ENCODE data around the gene S100P. TPM values are rescaled to one million over a fixed set of nuclear protein-coding genes. Genes with fewer than 3 reads are reported as not detected.

The S100P gene
- total RNA-seq, 1 donor from 2014 or later = 3.6 TPM

DNA sequence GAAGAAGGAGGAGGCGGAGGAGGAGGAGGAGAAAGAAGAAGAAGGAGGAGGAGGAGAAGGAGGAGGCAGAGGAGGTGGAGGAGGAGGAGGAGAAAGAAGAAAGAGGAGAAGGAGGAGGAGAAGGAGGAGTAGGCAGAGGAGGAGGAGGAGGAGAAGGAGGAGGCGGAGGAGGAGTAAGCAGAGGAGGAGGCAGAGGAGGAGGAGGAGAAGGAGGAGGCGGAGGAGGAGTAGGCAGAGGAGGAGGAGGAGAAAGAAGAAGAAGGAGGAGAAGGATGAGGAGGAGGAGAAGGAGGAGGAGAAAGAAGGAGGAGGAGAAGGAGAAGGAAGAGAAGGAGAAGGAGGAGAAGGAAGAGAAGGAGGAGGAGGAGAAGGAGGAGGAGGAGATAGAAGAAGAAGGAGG, 33.2 kb upstream of the S100P start:
- Histone ChIP-seq H3K27me3 (peaks cover 9% of the 10 kb centered on the region), H3K27ac (no peak overlapping the region), H3K9me3 (no peaks in the 10 kb centered on the region), H3K4me1 (peaks cover 10% of the 10 kb centered on the region), H3K36me3 (no peaks in the 10 kb centered on the region), H3K4me3 (no peak overlapping the region)
- ATAC-seq (no peak), DNase-seq (no peak)
- intact Hi-C loops (cut with DNase I) = no loop called here
- TF ChIP-seq CTCF (IDR thresholded peaks at IDR 0.05) = no peak

DNA sequence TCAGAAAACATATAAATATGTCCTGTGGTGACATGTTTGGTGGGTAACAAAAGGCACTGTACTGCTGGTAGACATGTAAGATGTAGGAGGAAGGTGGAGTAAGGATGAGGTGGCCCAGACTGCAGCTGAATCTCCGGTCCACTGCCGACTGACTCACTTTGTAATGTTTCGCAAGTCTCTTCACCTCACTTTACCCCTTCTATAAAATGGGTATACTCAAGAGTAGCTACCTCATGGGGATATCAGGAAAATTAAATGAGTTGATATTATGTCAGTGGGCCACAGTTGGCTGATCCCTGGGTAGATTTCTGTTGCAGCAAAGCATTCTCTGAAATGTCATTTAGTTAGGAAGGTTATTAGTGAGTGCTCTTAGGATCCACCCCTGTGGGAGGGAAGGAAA, 31.1 kb upstream of the S100P start:
- no peak for TF ChIP-seq CTCF (IDR thresholded peaks at IDR 0.05)
- ATAC-seq = no peak
- Histone ChIP-seq H3K27ac (no peak overlapping the region), H3K4me3 (no peak overlapping the region), H3K27me3 (peaks cover 9% of the 10 kb centered on the region), H3K4me1 (peaks cover 10% of the 10 kb centered on the region), H3K9me3 (no peaks in the 10 kb centered on the region), H3K36me3 (no peaks in the 10 kb centered on the region)
- intact Hi-C loops (cut with DNase I) = no loop called here
- DNase-seq = no peak

GRCh38 chr4:6663596-6664393, 29.9 kb upstream of the S100P start:
- ATAC-seq = peak; percentile 13
- Histone ChIP-seq H3K27ac (no peak overlapping the region), H3K27me3 (peaks cover 9% of the 10 kb centered on the region), H3K4me3 (peak overlapping the region; percentile 26), H3K4me1 (peaks cover 10% of the 10 kb centered on the region), H3K36me3 (no peaks in the 10 kb centered on the region), H3K9me3 (no peaks in the 10 kb centered on the region)
- no peak for TF ChIP-seq CTCF (IDR thresholded peaks at IDR 0.05)
- no peak for DNase-seq
- intact Hi-C loops (cut with DNase I) = no loop called here

DNA sequence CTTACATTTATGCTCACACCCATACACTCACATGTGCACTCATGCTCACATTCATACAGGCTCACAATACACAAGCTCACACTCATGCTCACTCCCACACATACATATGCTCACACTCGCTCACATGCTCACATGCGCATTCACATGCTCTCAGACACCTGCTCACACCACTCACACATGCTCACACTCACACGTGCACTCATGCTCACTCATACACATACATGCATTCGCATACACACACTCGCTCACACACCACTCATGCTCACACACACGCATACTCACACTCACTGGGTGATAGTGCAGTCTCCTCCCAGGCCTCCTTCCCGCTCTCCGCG, 28.4 kb upstream of the S100P start:
- no peaks in the 10 kb centered on the region for H3K36me3 ChIP-seq
- no peak overlapping the region for H3K4me3 ChIP-seq
- peaks cover 10% of the 10 kb centered on the region for H3K4me1 ChIP-seq
- no peaks in the 10 kb centered on the region for H3K9me3 ChIP-seq
- no peak overlapping the region for H3K27ac ChIP-seq
- peaks cover 9% of the 10 kb centered on the region for H3K27me3 ChIP-seq
- ATAC-seq (no peak), DNase-seq (no peak)
- intact Hi-C loops (cut with DNase I) = no loop called here
- no peak for TF ChIP-seq CTCF (IDR thresholded peaks at IDR 0.05)

DNA sequence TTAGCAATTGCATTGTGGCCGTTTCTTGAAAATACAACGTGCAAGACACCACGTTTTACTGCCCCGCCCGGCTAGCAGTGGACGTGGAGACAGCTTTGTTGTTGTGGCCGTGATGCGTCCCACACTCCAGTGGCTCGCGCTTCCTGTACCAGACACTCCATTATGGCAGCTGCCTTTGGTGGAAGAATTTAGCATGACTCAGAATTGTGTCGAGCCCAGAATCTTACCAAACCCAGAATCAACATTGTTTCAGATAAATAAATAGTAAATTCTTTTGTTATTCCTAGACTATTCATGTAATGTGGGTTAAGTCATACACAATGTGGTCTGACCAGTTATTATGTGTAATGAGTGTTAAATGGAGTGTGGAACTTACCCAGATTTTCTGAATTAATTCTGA, 25.3 kb upstream of the S100P start:
- Histone ChIP-seq H3K27ac (no peak overlapping the region), H3K27me3 (peaks cover 9% of the 10 kb centered on the region), H3K36me3 (no peaks in the 10 kb centered on the region), H3K9me3 (no peaks in the 10 kb centered on the region), H3K4me3 (no peak overlapping the region), H3K4me1 (peaks cover 10% of the 10 kb centered on the region)
- intact Hi-C loops (cut with DNase I) = no loop called here
- ATAC-seq (no peak), DNase-seq (no peak)
- TF ChIP-seq CTCF (IDR thresholded peaks at IDR 0.05) = no peak

GRCh38 chr4:6671648-6672047, 22.0 kb upstream of the S100P start:
- Histone ChIP-seq H3K36me3 (peaks cover 13% of the 10 kb centered on the region), H3K4me3 (no peak overlapping the region), H3K4me1 (peaks cover 23% of the 10 kb centered on the region), H3K27me3 (no peaks in the 10 kb centered on the region), H3K9me3 (no peaks in the 10 kb centered on the region), H3K27ac (no peak overlapping the region)
- ATAC-seq = no peak
- no peak for DNase-seq
- TF ChIP-seq CTCF (IDR thresholded peaks at IDR 0.05) = no peak
- intact Hi-C loops (cut with DNase I) = no loop called here
